ENCODE results near the gene TSSK1B.
"Not testable (repeated sequence)": the region's sequence is repeated elsewhere in the genome, so short reads cannot be mapped to it uniquely, and the experiment has no call there.

The TSSK1B gene

GRCh38 chr5:113397986-113398385 lies 36.8 kb downstream of the TSSK1B start:
- DNase-seq (ENCODE audit: low spot score): not testable (repeated sequence)

- DNase-seq (ENCODE audit: low spot score): no peak
These were observed 37.7 kb downstream of the TSSK1B start for GRCh38 chr5:113397046-113397445.

GRCh38 chr5:113394658-113395057 lies 40.1 kb downstream of the TSSK1B start:
- no peak for DNase-seq (ENCODE audit: low spot score)

GRCh38 chr5:113390224-113390623 lies 44.6 kb downstream of the TSSK1B start:
- DNase-seq (ENCODE audit: low spot score): no peak

- DNase-seq (ENCODE audit: low spot score): no peak
These were observed 45.7 kb downstream of the TSSK1B start for GRCh38 chr5:113389116-113389515.

GRCh38 chr5:113387844-113388243 lies 46.9 kb downstream of the TSSK1B start:
- DNase-seq (ENCODE audit: low spot score): no peak

- DNase-seq (ENCODE audit: low spot score): no peak
These were observed 50.0 kb downstream of the TSSK1B start for GRCh38 chr5:113384782-113385285.

GRCh38 chr5:113382731-113383130 lies 52.1 kb downstream of the TSSK1B start:
- no peak for DNase-seq (ENCODE audit: low spot score)

Measured in cerebellar cortex (tissue), 1 donor.